DND-41 (cell line): ENCODE results near the gene CPNE1.

Source experiments
- ATAC-seq: fragments of 200-7000 bp; cut with Tn5 transposase; 3 replicates; pipeline ENCODE4 v1.9.1; 2021; ENCODE audit warnings: low read depth; ENCODE audit not compliant: insufficient read depth
- DNase-seq: peaks from one replicate; pipeline ENCODE4 v3.0.0-alpha.2; 2020
- H2AFZ ChIP-seq: 2 replicates; pipeline ENCODE4 v1.6.0; 2012; ENCODE audit warnings: low read depth, low read length
- H3K27ac ChIP-seq: 2 replicates; pipeline ENCODE4 v1.5.1; 2012; ENCODE audit warnings: low read length, inconsistent platforms
- H3K27me3 ChIP-seq: fragments of 200-600 bp; sonication (generic); 2 replicates; pipeline ENCODE4 v1.6.0; 2012; ENCODE audit warnings: low read length, mild to moderate bottlenecking, inconsistent platforms; ENCODE audit not compliant: insufficient read depth, poor library complexity
- H3K36me3 ChIP-seq: 2 replicates; pipeline ENCODE4 v1.5.1; 2012; ENCODE audit warnings: low read length, inconsistent platforms; ENCODE audit not compliant: insufficient read depth
- H3K4me1 ChIP-seq: 2 replicates; pipeline ENCODE4 v1.5.1; 2012; ENCODE audit warnings: mild to moderate bottlenecking, low read length; ENCODE audit not compliant: insufficient read depth
- H3K4me2 ChIP-seq: 2 replicates; pipeline ENCODE4 v1.6.0; 2012; ENCODE audit warnings: mild to moderate bottlenecking, moderate library complexity, low read length, inconsistent platforms; ENCODE audit not compliant: insufficient read depth
- H3K4me3 ChIP-seq, 2 experiments: fragments of 200-600 bp in 1 of 2; shearing (Covaris generic) in 1 of 2; 2 replicates each; pipeline ENCODE4 v1.5.1; 2012 to 2016; ENCODE audit warnings: inconsistent platforms in 2 of 2, low read length in 2 of 2, mild to moderate bottlenecking in 2 of 2, low read depth in 1 of 2, moderate library complexity in 1 of 2
- H3K79me2 ChIP-seq: 2 replicates; pipeline ENCODE4 v1.6.0; 2012; ENCODE audit warnings: low read length, inconsistent platforms; ENCODE audit not compliant: insufficient read depth
- H3K9ac ChIP-seq: 2 replicates; pipeline ENCODE4 v1.6.0; 2012; ENCODE audit warnings: low read depth, mild to moderate bottlenecking, inconsistent platforms, low read length, moderate library complexity
- H3K9me3 ChIP-seq: 2 replicates; pipeline ENCODE4 v1.5.1; 2012; ENCODE audit warnings: low read length, moderate library complexity, mild to moderate bottlenecking, inconsistent platforms; ENCODE audit not compliant: insufficient read depth, severe bottlenecking
- H4K20me1 ChIP-seq: 2 replicates; pipeline ENCODE4 v1.6.0; 2012; ENCODE audit warnings: low read length; ENCODE audit not compliant: insufficient read depth
- EZH2 ChIP-seq: IDR thresholded peaks from 3 replicates; pipeline ENCODE4 v1.6.1; 2012; ENCODE audit warnings: borderline replicate concordance, low read depth, mild to moderate bottlenecking, moderate library complexity, low read length, inconsistent platforms; ENCODE audit not compliant: severe bottlenecking
- TF ChIP-seq, protein P1 (sequence below): IDR thresholded peaks from 2 replicates; pipeline ENCODE4 v1.5.1; 2012; ENCODE audit warnings: borderline replicate concordance, low read length, moderate library complexity, mild to moderate bottlenecking; ENCODE audit not compliant: poor library complexity, severe bottlenecking; ENCODE audit errors: extremely low read depth

CPNE1 gene

DNA sequence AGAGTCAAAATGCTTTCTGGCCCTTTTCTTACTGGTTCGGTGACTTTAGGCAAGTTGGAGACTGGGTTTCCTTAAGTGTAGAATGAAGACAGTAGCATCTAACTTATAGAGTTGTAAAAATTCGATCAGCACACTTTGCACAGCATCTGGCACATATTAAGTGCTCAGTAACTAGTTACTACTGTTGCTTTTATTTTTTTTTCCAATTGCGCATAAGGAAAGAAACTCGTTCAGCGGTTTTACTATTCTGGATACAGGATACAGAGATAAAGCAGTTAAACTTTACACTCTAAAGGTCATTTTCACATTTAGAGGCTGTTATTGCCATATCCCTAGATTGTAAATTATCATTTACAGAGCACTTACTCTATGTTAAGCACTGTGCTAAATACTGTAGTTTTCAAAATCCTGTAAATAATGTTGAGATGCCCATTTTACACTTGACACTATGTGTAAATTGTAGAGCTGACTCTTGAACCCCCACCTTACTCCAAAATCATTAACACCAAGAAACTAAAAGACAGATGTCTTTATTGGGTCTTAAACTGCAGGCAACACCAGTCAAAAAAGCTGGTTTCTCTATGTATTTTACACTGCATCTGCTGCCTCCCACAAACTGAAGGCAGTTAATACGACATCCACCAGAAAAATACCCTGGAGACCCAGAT lies 35.4 kb upstream of the CPNE1 start:
- peak overlapping the region; percentile 83 for H3K4me2 ChIP-seq
- H2AFZ ChIP-seq, result peak overlapping the region; percentile 98
- peak overlapping the region; percentile 90 for H3K9ac ChIP-seq
- no peak for DNase-seq
- H3K27me3 ChIP-seq, result no peaks in the 10 kb centered on the region
- H3K79me2 ChIP-seq, result peaks cover 59% of the 10 kb centered on the region
- TF ChIP-seq, protein P1, sequence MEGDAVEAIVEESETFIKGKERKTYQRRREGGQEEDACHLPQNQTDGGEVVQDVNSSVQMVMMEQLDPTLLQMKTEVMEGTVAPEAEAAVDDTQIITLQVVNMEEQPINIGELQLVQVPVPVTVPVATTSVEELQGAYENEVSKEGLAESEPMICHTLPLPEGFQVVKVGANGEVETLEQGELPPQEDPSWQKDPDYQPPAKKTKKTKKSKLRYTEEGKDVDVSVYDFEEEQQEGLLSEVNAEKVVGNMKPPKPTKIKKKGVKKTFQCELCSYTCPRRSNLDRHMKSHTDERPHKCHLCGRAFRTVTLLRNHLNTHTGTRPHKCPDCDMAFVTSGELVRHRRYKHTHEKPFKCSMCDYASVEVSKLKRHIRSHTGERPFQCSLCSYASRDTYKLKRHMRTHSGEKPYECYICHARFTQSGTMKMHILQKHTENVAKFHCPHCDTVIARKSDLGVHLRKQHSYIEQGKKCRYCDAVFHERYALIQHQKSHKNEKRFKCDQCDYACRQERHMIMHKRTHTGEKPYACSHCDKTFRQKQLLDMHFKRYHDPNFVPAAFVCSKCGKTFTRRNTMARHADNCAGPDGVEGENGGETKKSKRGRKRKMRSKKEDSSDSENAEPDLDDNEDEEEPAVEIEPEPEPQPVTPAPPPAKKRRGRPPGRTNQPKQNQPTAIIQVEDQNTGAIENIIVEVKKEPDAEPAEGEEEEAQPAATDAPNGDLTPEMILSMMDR, result no peak
- no peak for TF ChIP-seq EZH2
- peaks cover 57% of the 10 kb centered on the region for H3K36me3 ChIP-seq
- H3K4me1 ChIP-seq, result peaks cover 47% of the 10 kb centered on the region
- H4K20me1 ChIP-seq, result peaks cover 29% of the 10 kb centered on the region
- no peaks in the 10 kb centered on the region for H3K9me3 ChIP-seq
- no peak for ATAC-seq
- peak overlapping the region; percentile 93 to 94 for H3K4me3 ChIP-seq
- H3K27ac ChIP-seq, result peak overlapping the region; percentile 85

GRCh38 chr20:35699127-35699956 lies 34.6 kb upstream of the CPNE1 start, which contains the start of the genes NFS1 and ROMO1:
Gene NFS1 (minus strand): TSS chr20:35699352. CDS start chr20:35699288, 64 bp downstream.
Gene ROMO1 (plus strand): TSS chr20:35699405. CDS start chr20:35699633, 228 bp downstream.
- Histone ChIP-seq H3K79me2 (peaks cover 51% of the 10 kb centered on the region), H3K4me1 (peaks cover 47% of the 10 kb centered on the region), H3K9ac (peak within 1 kb of the TSS; percentile 90), H3K36me3 (peaks cover 51% of the 10 kb centered on the region), H3K27ac (peak within 1 kb of the TSS; percentile 85), H2AFZ (peak within 1 kb of the TSS; percentile 98), H3K4me3 (peak within 1 kb of the TSS; percentile 93 to 94), H3K27me3 (no peaks in the 10 kb centered on the region), H3K9me3 (no peaks in the 10 kb centered on the region), H4K20me1 (peaks cover 23% of the 10 kb centered on the region), H3K4me2 (peak within 1 kb of the TSS; percentile 83)
- DNase-seq (peak; percentile 91), ATAC-seq (peak; percentile 90)
- TF ChIP-seq EZH2, result no peak
- TF ChIP-seq, protein P1, result peak; percentile 39

- H3K4me1 ChIP-seq, result peaks cover 47% of the 10 kb centered on the region
- peak overlapping the region; percentile 83 for H3K4me2 ChIP-seq
- H3K9ac ChIP-seq, result peak overlapping the region; percentile 90
- peaks cover 17% of the 10 kb centered on the region for H4K20me1 ChIP-seq
- TF ChIP-seq, protein P1, result no peak
- TF ChIP-seq EZH2, result no peak
- peak overlapping the region; percentile 93 to 94 for H3K4me3 ChIP-seq
- H3K9me3 ChIP-seq, result no peaks in the 10 kb centered on the region
- no peaks in the 10 kb centered on the region for H3K27me3 ChIP-seq
- DNase-seq, result no peak
- ATAC-seq, result peak; percentile 34
- H2AFZ ChIP-seq, result peak overlapping the region; percentile 98
- H3K79me2 ChIP-seq, result peaks cover 50% of the 10 kb centered on the region
- peaks cover 48% of the 10 kb centered on the region for H3K36me3 ChIP-seq
- peak overlapping the region; percentile 85 for H3K27ac ChIP-seq
Observed at GRCh38 chr20:35698298-35699126, 33.8 kb upstream of the CPNE1 start.
